IMR-90 (cell line): ENCODE measurements around the gene PRPF4. TPM values are rescaled to one million over a fixed set of nuclear protein-coding genes. Genes with fewer than 3 reads are reported as not detected.
"Not testable (repeated sequence)": the region's sequence is repeated elsewhere in the genome, so short reads cannot be mapped to it uniquely, and the experiment has no call there.

ENCODE experiments used
- ATAC-seq: fragments of 200-7000 bp; cut with Tn5 transposase; 2 replicates; pipeline ENCODE4 v1.9.1; 2020; ENCODE audit warnings: low read depth, mild to moderate bottlenecking, moderate library complexity
- BruUV-seq: library from RNA; stranded (reverse); fragments of 400-500 nt; replicated peaks from 2 replicates; lab custom pipeline; 2021; lab: Mats Ljungman, UMichigan
- CTCF ChIA-PET: fragments of 300-600 bp; formaldehyde crosslinking; extraction: SDS; loops from one replicate; lab custom pipeline; 2021; ENCODE audit warnings: antibody characterized with exemption; lab: Yijun Ruan, JAX
- POLR2A ChIA-PET: fragments of 300-600 bp; sonication (Branson Sonifier 250); formaldehyde crosslinking; loops from one replicate; lab custom pipeline; 2022; ENCODE audit warnings: antibody characterized with exemption; ENCODE audit not compliant: unreplicated experiment; lab: Charles Lee
- DNase-seq: peaks from one replicate; pipeline ENCODE4 v3.0.0; 2013
- H2AFZ ChIP-seq: replicated peaks from 2 replicates; pipeline ENCODE3; 2013; ENCODE audit warnings: low read length, mild to moderate bottlenecking; ENCODE audit not compliant: poor library complexity
- H2AK5ac ChIP-seq: 2 replicates; pipeline ENCODE4 v1.6.1; 2013; ENCODE audit warnings: low read depth, low read length, inconsistent platforms
- H2AK9ac ChIP-seq: replicated peaks from 2 replicates; pipeline ENCODE3; 2013; ENCODE audit warnings: mild to moderate bottlenecking, low read depth, low read length, moderate library complexity; ENCODE audit not compliant: poor library complexity
- H2BK120ac ChIP-seq: 2 replicates; pipeline ENCODE4 v1.6.1; 2013; ENCODE audit warnings: low read depth, low read length, inconsistent platforms
- H2BK15ac ChIP-seq: 3 replicates; pipeline ENCODE4 v1.6.1; 2013; ENCODE audit warnings: low read depth, low read length, inconsistent platforms
- H2BK20ac ChIP-seq: 2 replicates; pipeline ENCODE4 v1.6.1; 2013; ENCODE audit warnings: low read depth, mild to moderate bottlenecking, inconsistent platforms, low read length, moderate library complexity
- H2BK5ac ChIP-seq: 2 replicates; pipeline ENCODE4 v1.6.1; 2013; ENCODE audit warnings: mild to moderate bottlenecking, low read depth, low read length, inconsistent platforms; ENCODE audit not compliant: poor library complexity, severe bottlenecking
- H3K14ac ChIP-seq: replicated peaks from 2 replicates; pipeline ENCODE4 v1.6.1; 2013; ENCODE audit warnings: low read depth, low read length, inconsistent platforms
- H3K18ac ChIP-seq: 2 replicates; pipeline ENCODE4 v1.6.1; 2013; ENCODE audit warnings: low read depth, low read length, control low read depth
- H3K23ac ChIP-seq: 2 replicates; pipeline ENCODE4 v1.6.1; 2013; ENCODE audit warnings: low read depth, low read length, inconsistent platforms
- H3K27ac ChIP-seq: 2 replicates; pipeline ENCODE4 v1.5.1; 2013; ENCODE audit warnings: mild to moderate bottlenecking, control low read depth, low read length; ENCODE audit not compliant: insufficient read depth
- H3K27me3 ChIP-seq: 2 replicates; pipeline ENCODE4 v1.6.1; 2013; ENCODE audit warnings: low read length; ENCODE audit not compliant: control insufficient read depth, insufficient read depth
- H3K36me3 ChIP-seq: 2 replicates; pipeline ENCODE4 v1.6.1; 2013; ENCODE audit warnings: low read length, mixed read lengths; ENCODE audit not compliant: control insufficient read depth, insufficient read depth
- H3K4ac ChIP-seq: 2 replicates; pipeline ENCODE4 v1.6.1; 2013; ENCODE audit warnings: low read depth, low read length, inconsistent platforms
- H3K4me1 ChIP-seq: 2 replicates; pipeline ENCODE4 v1.6.1; 2013; ENCODE audit warnings: low read length, mixed read lengths; ENCODE audit not compliant: control insufficient read depth, insufficient read depth
- H3K4me2 ChIP-seq: 2 replicates; pipeline ENCODE4 v1.6.1; 2013; ENCODE audit warnings: low read depth, mild to moderate bottlenecking, control low read depth, low read length, moderate library complexity
- H3K4me3 ChIP-seq: 2 replicates; pipeline ENCODE4 v1.5.1; 2013; ENCODE audit warnings: low read depth, mild to moderate bottlenecking, control low read depth, low read length, moderate library complexity; ENCODE audit not compliant: insufficient read depth
- H3K56ac ChIP-seq: 2 replicates; pipeline ENCODE4 v1.6.1; 2013; ENCODE audit warnings: low read length, inconsistent platforms; ENCODE audit not compliant: insufficient read depth; ENCODE audit errors: extremely low read depth
- H3K79me1 ChIP-seq, 2 experiments: 2 replicates each; pipeline ENCODE4 v1.6.1; 2013; ENCODE audit warnings: low read length in 2 of 2, inconsistent platforms in 1 of 2, low read depth in 1 of 2
- H3K9ac ChIP-seq: 2 replicates; pipeline ENCODE4 v1.6.1; 2013; ENCODE audit warnings: low read depth, low read length, control low read depth
- H3K9me1 ChIP-seq: 2 replicates; pipeline ENCODE4 v1.6.1; 2013; ENCODE audit warnings: low read length, inconsistent platforms; ENCODE audit not compliant: insufficient read depth
- H3K9me3 ChIP-seq: 2 replicates; pipeline ENCODE4 v1.6.1; 2013; ENCODE audit warnings: low read length; ENCODE audit not compliant: control insufficient read depth, insufficient read depth
- H4K20me1 ChIP-seq: 2 replicates; pipeline ENCODE4 v1.6.1; 2013; ENCODE audit warnings: low read length, inconsistent platforms; ENCODE audit not compliant: insufficient read depth
- H4K5ac ChIP-seq: 2 replicates; pipeline ENCODE4 v1.6.1; 2013; ENCODE audit warnings: mild to moderate bottlenecking, low read depth, low read length, control low read depth
- H4K8ac ChIP-seq, 2 experiments: 2 replicates each; pipeline ENCODE4 v1.6.1; 2013; ENCODE audit warnings: low read depth in 2 of 2, low read length in 2 of 2, control low read depth in 1 of 2, inconsistent platforms in 1 of 2
- H4K91ac ChIP-seq: 2 replicates; pipeline ENCODE4 v1.6.1; 2013; ENCODE audit warnings: low read depth, low read length, inconsistent platforms; ENCODE audit not compliant: insufficient read depth
- ELK1 ChIP-seq: fragments of 150-350 bp; IDR thresholded peaks from 2 replicates; pipeline ENCODE4 v1.6.1; 2016; ENCODE audit warnings: low read depth, mild to moderate bottlenecking, low read length, moderate library complexity, borderline replicate concordance
- FOS ChIP-seq: fragments of 150-350 bp; IDR thresholded peaks from 2 replicates; pipeline ENCODE4 v1.6.1; 2016; ENCODE audit warnings: low read depth, low read length
- RAD21 ChIP-seq: IDR thresholded peaks from 2 replicates; pipeline ENCODE4 v1.6.1; 2012; ENCODE audit warnings: low read length, improper control_type of control experiment
- WGBS, 2 experiments: methylation state at CpG; one replicate each; pipeline versions ENCODE4 v1.1.5 to v1.1.7; 2013; ENCODE audit warnings: missing lambda C conversion rate in 2 of 2; ENCODE audit not compliant: insufficient read length in 1 of 2; ENCODE audit errors: extremely low coverage in 2 of 2; 5-methylcytosine and 5-hydroxymethylcytosine counted together
- dilution Hi-C: fragments of 300-500 bp; cut with HindIII; formaldehyde crosslinking; loops from one replicate; pipeline ENCODE4 v1.14.3; 2018; ENCODE audit warnings: low sequenced_read_pairs; ENCODE audit not compliant: unreplicated experiment
- in situ Hi-C: fragments of 300-500 bp; cut with MboI; formaldehyde crosslinking; loops from 3 replicates; pipeline ENCODE4 v1.14.3; 2019; ENCODE audit warnings: low sequenced_read_pairs, inconsistent platforms, mixed read lengths
- intact Hi-C: fragments of 100-400 bp; cut with micrococcal nuclease; formaldehyde crosslinking; loops from 2 replicates; pipeline ENCODE4 v1.10.0; 2022
- polyA plus RNA-seq, 3 experiments: library from polyadenylated mRNA; depleted of rRNA; stranded (reverse); fragments of >200 nt; gene quantifications; 2 replicates each; pipeline ENCODE4 v1.2.3, GENCODE V29; 2012; ENCODE audit warnings: low replicate concordance in 1 of 3
- total RNA-seq: library from RNA; depleted of rRNA; stranded (reverse); fragments of >200 nt; gene quantifications from 2 replicates; pipeline ENCODE4 v1.2.3, GENCODE V29; 2012

PRPF4 gene
- total and polyA plus RNA-seq, 2 of the 4 experiments (the other 2 are of a cell fraction), result 21.4 to 38.0 TPM

GRCh38 chr9:113293285-113293878 lies 17.9 kb downstream of the PRPF4 start:
- DNase-seq, result peak; percentile 65

GRCh38 chr9:113296247-113296646 lies 20.8 kb downstream of the PRPF4 start:
- Histone ChIP-seq H3K36me3 (peaks cover 15% of the 10 kb centered on the region), H3K27me3 (peaks cover 16% of the 10 kb centered on the region)
- H2AK5ac ChIP-seq, H3K4ac ChIP-seq, POLR2A ChIA-PET, H3K18ac ChIP-seq, H2BK120ac ChIP-seq, BruUV-seq, H4K20me1 ChIP-seq, H3K9me3 ChIP-seq, H2BK20ac ChIP-seq, H3K4me1 ChIP-seq, ATAC-seq, H4K91ac ChIP-seq, dilution Hi-C loops, H3K23ac ChIP-seq, H3K56ac ChIP-seq, CTCF ChIA-PET, H2BK15ac ChIP-seq, H3K4me3 ChIP-seq, H3K4me2 ChIP-seq, H2AK9ac ChIP-seq, H4K8ac ChIP-seq, H3K9me1 ChIP-seq, H4K5ac ChIP-seq, H3K14ac ChIP-seq, in situ Hi-C loops, H3K9ac ChIP-seq, H3K79me1 ChIP-seq, H2AFZ ChIP-seq, H2BK5ac ChIP-seq, DNase-seq, intact Hi-C loops, H3K27ac ChIP-seq: not testable (repeated sequence)
- 89% methylated on average over 5 of the region's 8 CpGs; no CpG with 5 or more reads in 1 of the 2 experiments for WGBS, 2 experiments

More at GRCh38 chr9:113293285-113293878, 17.9 kb downstream of the PRPF4 start:
- in situ Hi-C loops (no loop called here), intact Hi-C loops (no loop called here), dilution Hi-C loops (no loop called here)
- no peak overlapping the region for H2BK15ac ChIP-seq
- peak overlapping the region; percentile 84 for H2AK9ac ChIP-seq
- POLR2A ChIA-PET, result no interaction called here
- no peak overlapping the region for H4K8ac ChIP-seq
- H2BK120ac ChIP-seq, result no peak overlapping the region
- TF ChIP-seq ELK1, result no peak
- peak; percentile 14; the same call in 1 of the 2 replicates for TF ChIP-seq FOS
- TF ChIP-seq RAD21, result no peak
- no peak overlapping the region for H4K5ac ChIP-seq
- peak overlapping the region; percentile 47; the same call in 1 of the 2 replicates for H3K27ac ChIP-seq
- no peak overlapping the region for H3K9ac ChIP-seq
- no peak overlapping the region for H3K56ac ChIP-seq
- BruUV-seq, result no TSS peak
- H3K9me3 ChIP-seq, result no peaks in the 10 kb centered on the region
- peaks cover 6% of the 10 kb centered on the region; the same call in 1 of the 2 replicates for H4K20me1 ChIP-seq
- CTCF ChIA-PET, result interaction anchor here (1.0 kb wide), 1 partner anchor 19 kb away, joined by 3 read pairs; no protein-coding TSS in a partner anchor
- no peak overlapping the region; the same call in 1 of the 2 replicates for H3K18ac ChIP-seq
- no peak overlapping the region for H3K4me2 ChIP-seq
- peaks cover 5% of the 10 kb centered on the region for H3K9me1 ChIP-seq
- H3K14ac ChIP-seq, result no peak overlapping the region
- no peaks in the 10 kb centered on the region; a peak in 1 of 4 replicates for H3K79me1 ChIP-seq
- no peak overlapping the region for H4K91ac ChIP-seq
- no peak overlapping the region for H3K23ac ChIP-seq
- peak overlapping the region; percentile 17; the same call in 1 of the 2 replicates for H2AK5ac ChIP-seq
- H2AFZ ChIP-seq, result no peak overlapping the region
- H3K4me1 ChIP-seq, result peaks cover 3% of the 10 kb centered on the region; the same call in 1 of the 2 replicates
- H2BK20ac ChIP-seq, result no peak overlapping the region
- H3K36me3 ChIP-seq, result peaks cover 30% of the 10 kb centered on the region
- no peak overlapping the region for H2BK5ac ChIP-seq
- ATAC-seq, result peak; percentile 78
- 91% methylated on average over 6 of the region's 7 CpGs; no CpG with 5 or more reads in 1 of the 2 experiments for WGBS, 2 experiments
- H3K4ac ChIP-seq, result no peak overlapping the region
- no peaks in the 10 kb centered on the region; the same call in 1 of the 2 replicates for H3K27me3 ChIP-seq
- no peak overlapping the region for H3K4me3 ChIP-seq
